A549 (cell line): ENCODE results near the gene ADGRL2. TPM values are rescaled to one million over a fixed set of nuclear protein-coding genes. Genes with fewer than 3 reads are reported as not detected.
A peak's percentile ranks its signal among the peaks of the same experiment; 100 is the strongest.

ENCODE experiments used
- ATAC-seq, 2 experiments: fragments of 200-7000 bp in 1 of 2; fragments of >200 bp in 1 of 2; cut with Nextera tagmentation in 1 of 2; cut with Tn5 transposase in 1 of 2; 3 replicates each; pipeline versions ENCODE4 v1.8.0 to v1.9.1; 2018 to 2020; ENCODE audit warnings: mild to moderate bottlenecking in 1 of 2, moderate library complexity in 1 of 2
- CTCF ChIA-PET: fragments of 300-600 bp; sonication (Branson Sonifier 250); formaldehyde crosslinking; extraction: SDS; loops from one replicate; lab custom pipeline; 2021; ENCODE audit warnings: antibody characterized with exemption, inconsistent platforms; lab: Yijun Ruan, JAX
- POLR2A ChIA-PET: fragments of 350-600 bp; formaldehyde crosslinking; extraction: SDS; loops from one replicate; lab custom pipeline; 2021; ENCODE audit warnings: antibody characterized with exemption, inconsistent platforms; lab: Yijun Ruan, JAX
- DNase-seq, 2 experiments: peaks; one replicate each; pipeline versions ENCODE4 v3.0.0 to v3.0.0-alpha.2; 2011 to 2016; ENCODE audit warnings: low read depth in 1 of 2, low spot score in 1 of 2
- FAIRE-seq: peaks from 2 replicates; lab custom pipeline; 2011; peaks lifted over from hg19 to GRCh38; lab: Jason Lieb, UNC
- H3K27ac ChIP-seq, 2 experiments: fragments of >200 bp; sonication (Bioruptor Twin); formaldehyde crosslinking; 3 replicates each; pipeline ENCODE4 v1.5.1; 2016 to 2017
- H3K4me1 ChIP-seq: fragments of >200 bp; sonication (Bioruptor Twin); formaldehyde crosslinking; 3 replicates; pipeline ENCODE4 v1.6.1; 2016
- H3K4me2 ChIP-seq: fragments of >200 bp; sonication (Bioruptor Twin); formaldehyde crosslinking; 3 replicates; pipeline ENCODE4 v1.6.1; 2016
- H3K4me3 ChIP-seq: fragments of >200 bp; sonication (Bioruptor Twin); formaldehyde crosslinking; 3 replicates; pipeline ENCODE4 v1.5.1; 2016
- H3K9me3 ChIP-seq: fragments of >200 bp; sonication (Bioruptor Twin); formaldehyde crosslinking; 3 replicates; pipeline ENCODE4 v1.6.1; 2016
- BHLHE40 ChIP-seq: IDR thresholded peaks from 2 replicates; pipeline ENCODE4 v1.6.1; 2012; ENCODE audit warnings: low read depth, low read length, inconsistent platforms
- CBX8 ChIP-seq: fragments of 200-600 bp; sonication (generic); IDR thresholded peaks from 2 replicates; pipeline ENCODE4 v1.6.1; 2016
- CEBPB ChIP-seq, 2 experiments: fragments of >200 bp in 1 of 2; sonication (Bioruptor Twin) in 1 of 2; formaldehyde crosslinking in 1 of 2; IDR thresholded peaks; 2 replicates each; pipeline ENCODE4 v1.6.1; 2012 to 2016
- CHD4 ChIP-seq: fragments of 200-600 bp; sonication (generic); IDR thresholded peaks from 2 replicates; pipeline ENCODE4 v1.6.1; 2016; ENCODE audit warnings: antibody characterized with exemption, mild to moderate bottlenecking, borderline replicate concordance
- EHMT2 ChIP-seq: fragments of 200-600 bp; sonication (generic); IDR thresholded peaks from 2 replicates; pipeline ENCODE4 v1.6.1; 2016; ENCODE audit warnings: antibody characterized with exemption, low read depth, mild to moderate bottlenecking, moderate library complexity
- ELK1 ChIP-seq: fragments of 150-350 bp; IDR thresholded peaks from 2 replicates; pipeline ENCODE4 v1.6.1; 2014; ENCODE audit warnings: low read depth, mild to moderate bottlenecking, low read length
- EP300 ChIP-seq, 2 experiments: fragments of >200 bp; sonication (Bioruptor Twin); formaldehyde crosslinking; IDR thresholded peaks; 2 replicates in 1 of 2; 3 replicates in 1 of 2; pipeline ENCODE4 v1.6.1; 2016 to 2017
- ESRRA ChIP-seq: fragments of 150-350 bp; IDR thresholded peaks from 2 replicates; pipeline ENCODE4 v1.6.1; 2014; ENCODE audit warnings: mild to moderate bottlenecking, low read length, borderline replicate concordance
- FOSB ChIP-seq: fragments of 250-450 bp; sonication (Bioruptor Pico); IDR thresholded peaks from 2 replicates; pipeline ENCODE4 v1.5.0; 2020; ENCODE audit warnings: mild to moderate bottlenecking, moderate library complexity
- HES2 ChIP-seq: fragments of >200 bp; sonication (Bioruptor Twin); formaldehyde crosslinking; IDR thresholded peaks from 2 replicates; pipeline ENCODE4 v1.6.1; 2016
- HOXA7 ChIP-seq: fragments of 250-450 bp; sonication (Bioruptor Pico); IDR thresholded peaks from 2 replicates; pipeline ENCODE4 v1.5.0; 2020; ENCODE audit warnings: mild to moderate bottlenecking, moderate library complexity
- HOXB5 ChIP-seq: fragments of 250-450 bp; sonication (Bioruptor Pico); IDR thresholded peaks from 2 replicates; pipeline ENCODE4 v1.5.0; 2020; ENCODE audit warnings: mild to moderate bottlenecking, moderate library complexity
- JUN ChIP-seq, 2 experiments: fragments of >200 bp; sonication (Bioruptor Twin); formaldehyde crosslinking; IDR thresholded peaks; 2 replicates in 1 of 2; 3 replicates in 1 of 2; pipeline ENCODE4 v1.6.1; 2016 to 2017
- KDM1A ChIP-seq: fragments of 200-600 bp; sonication (generic); IDR thresholded peaks from 2 replicates; pipeline ENCODE4 v1.6.1; 2016; ENCODE audit warnings: low read depth, mild to moderate bottlenecking
- MAFK ChIP-seq: fragments of 450-650 bp; IDR thresholded peaks from 2 replicates; pipeline ENCODE4 v1.6.1; 2014; ENCODE audit not compliant: partially characterized antibody
- NFE2L2 ChIP-seq: fragments of 150-350 bp; conservative IDR thresholded peaks from 2 replicates; pipeline ENCODE4 v1.6.1; 2014; ENCODE audit warnings: low read length
- NPAS2 ChIP-seq: fragments of 250-450 bp; sonication (Bioruptor Pico); IDR thresholded peaks from 2 replicates; pipeline ENCODE4 v1.8.0; 2022; ENCODE audit warnings: mild to moderate bottlenecking, moderate library complexity, borderline replicate concordance
- RAD21 ChIP-seq, 2 experiments: fragments of >200 bp in 1 of 2; sonication (Bioruptor Twin) in 1 of 2; formaldehyde crosslinking in 1 of 2; IDR thresholded peaks in 1 of 2; conservative IDR thresholded peaks in 1 of 2; 2 replicates in 1 of 2; 3 replicates in 1 of 2; pipeline ENCODE4 v1.6.1; 2012 to 2018; ENCODE audit warnings: inconsistent platforms in 1 of 2
- RARB ChIP-seq: fragments of 250-450 bp; sonication (Bioruptor Pico); IDR thresholded peaks from 2 replicates; pipeline ENCODE4 v1.8.0; 2021; ENCODE audit warnings: mild to moderate bottlenecking, moderate library complexity
- SMC3 ChIP-seq: fragments of >200 bp; sonication (Bioruptor Twin); formaldehyde crosslinking; IDR thresholded peaks from 3 replicates; pipeline ENCODE4 v1.6.1; 2018; ENCODE audit warnings: inconsistent platforms
- ZFP36 ChIP-seq: fragments of 450-650 bp; IDR thresholded peaks from 2 replicates; pipeline ENCODE4 v1.6.1; 2014; ENCODE audit warnings: borderline replicate concordance; ENCODE audit not compliant: partially characterized antibody
- ZSCAN20 ChIP-seq: fragments of 250-450 bp; sonication (Bioruptor Pico); IDR thresholded peaks from 2 replicates; pipeline ENCODE4 v1.8.0; 2022; ENCODE audit warnings: mild to moderate bottlenecking, moderate library complexity
- WGBS: methylation state at CpG from one replicate; pipeline ENCODE4 v1.1.6; 2017; ENCODE audit errors: missing lambda C conversion rate; 5-methylcytosine and 5-hydroxymethylcytosine counted together
- polyA plus RNA-seq, 4 experiments: library from polyadenylated mRNA; depleted of rRNA in 3 of 4; stranded (reverse); fragments of >200 nt; fragmentation: RNase III in 1 of 4; extraction: RNeasy Plus Mini Kit Qiagen cat#74134 plus additional on column Dnase treatment in 1 of 4; gene quantifications; 2 replicates in 3 of 4; 3 replicates in 1 of 4; pipeline ENCODE4 v1.2.3, GENCODE V29; 2011 to 2017
- TF ChIP-seq, protein P1 (sequence below): IDR thresholded peaks from 2 replicates; pipeline ENCODE4 v1.6.1; 2012
- TF ChIP-seq, protein P2 (sequence below): fragments of >200 bp; sonication (Bioruptor Twin); formaldehyde crosslinking; IDR thresholded peaks from 3 replicates; pipeline ENCODE4 v1.6.1; 2016

The ADGRL2 gene
- polyA plus RNA-seq, 2 of the 4 experiments (the other 2 are of a cell fraction) = 12.8 to 24.1 TPM

DNA sequence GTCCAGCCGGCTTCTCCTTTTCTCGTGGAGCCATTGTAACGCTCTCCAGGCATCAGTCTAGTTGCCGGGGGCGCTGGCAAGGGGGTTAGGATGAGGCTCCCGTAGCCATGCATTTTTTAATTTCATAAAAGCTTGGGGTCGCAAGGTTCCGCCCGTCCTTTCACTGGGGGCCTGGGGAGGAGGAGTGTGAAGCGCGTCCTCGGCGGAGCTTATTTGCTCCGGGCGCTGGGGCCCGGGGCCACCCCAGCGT lies 1.6 kb downstream of the ADGRL2 start (continued):
- TF ChIP-seq EHMT2 = no peak
- TF ChIP-seq, protein P1, sequence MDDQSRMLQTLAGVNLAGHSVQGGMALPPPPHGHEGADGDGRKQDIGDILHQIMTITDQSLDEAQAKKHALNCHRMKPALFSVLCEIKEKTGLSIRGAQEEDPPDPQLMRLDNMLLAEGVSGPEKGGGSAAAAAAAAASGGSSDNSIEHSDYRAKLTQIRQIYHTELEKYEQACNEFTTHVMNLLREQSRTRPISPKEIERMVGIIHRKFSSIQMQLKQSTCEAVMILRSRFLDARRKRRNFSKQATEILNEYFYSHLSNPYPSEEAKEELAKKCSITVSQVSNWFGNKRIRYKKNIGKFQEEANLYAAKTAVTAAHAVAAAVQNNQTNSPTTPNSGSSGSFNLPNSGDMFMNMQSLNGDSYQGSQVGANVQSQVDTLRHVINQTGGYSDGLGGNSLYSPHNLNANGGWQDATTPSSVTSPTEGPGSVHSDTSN = no peak
- no peak for TF ChIP-seq ELK1

DNA sequence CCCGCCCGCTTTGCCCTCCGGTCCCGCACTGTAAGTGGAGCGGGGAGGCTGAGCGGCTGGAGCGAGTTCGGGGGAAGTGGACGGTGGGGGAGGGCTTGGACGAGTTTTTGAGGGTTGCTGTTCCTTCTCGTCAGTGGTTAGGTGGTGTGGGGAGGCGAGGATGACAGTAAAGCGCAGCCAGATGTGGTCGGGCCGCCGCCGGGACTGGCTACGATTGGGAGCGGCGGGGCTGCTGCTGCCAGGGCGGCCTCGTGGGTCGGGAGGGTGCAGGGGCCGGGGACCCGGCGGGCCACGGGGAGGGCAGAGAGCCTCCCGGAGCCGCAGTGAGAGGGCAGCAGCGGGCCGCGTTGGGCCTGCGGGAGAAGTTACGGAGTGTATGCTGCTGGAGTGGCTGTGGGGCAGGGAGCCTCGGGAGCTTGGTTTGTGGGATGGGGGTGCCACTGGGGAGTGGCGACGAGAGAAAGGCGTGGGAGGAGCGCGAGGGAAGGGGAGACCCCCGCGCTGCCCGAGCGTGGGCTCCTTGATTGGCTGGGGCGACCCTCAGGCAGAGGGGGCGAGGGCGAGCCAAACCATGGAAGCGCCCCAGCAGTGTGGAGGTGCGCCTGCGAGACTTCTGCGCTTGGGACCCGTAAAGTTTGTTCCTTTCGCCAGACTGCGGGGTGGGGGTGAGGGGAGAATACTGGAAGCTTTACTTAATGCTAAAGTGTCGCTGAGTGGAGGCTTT lies 2.1 kb downstream of the ADGRL2 start:
- ChIA-PET CTCF (interaction anchor here (1.3 kb wide), 1 partner anchor 252 kb away, joined by 4 read pairs; no protein-coding TSS in a partner anchor), POLR2A (no interaction called here)
- DNase-seq = peak in 1 of 2 experiments; percentile 45
- 2% methylated on average over 14 of the region's 55 CpGs for WGBS
- Histone ChIP-seq H3K4me1 (peaks cover 24% of the 10 kb centered on the region; the same call in 2 of the 3 replicates), H3K9me3 (no peaks in the 10 kb centered on the region), H3K27ac (peak overlapping the region; percentile 83 to 91), H3K4me3 (peak overlapping the region; percentile 73), H3K4me2 (peak overlapping the region; percentile 85)
- TF ChIP-seq, protein P2, sequence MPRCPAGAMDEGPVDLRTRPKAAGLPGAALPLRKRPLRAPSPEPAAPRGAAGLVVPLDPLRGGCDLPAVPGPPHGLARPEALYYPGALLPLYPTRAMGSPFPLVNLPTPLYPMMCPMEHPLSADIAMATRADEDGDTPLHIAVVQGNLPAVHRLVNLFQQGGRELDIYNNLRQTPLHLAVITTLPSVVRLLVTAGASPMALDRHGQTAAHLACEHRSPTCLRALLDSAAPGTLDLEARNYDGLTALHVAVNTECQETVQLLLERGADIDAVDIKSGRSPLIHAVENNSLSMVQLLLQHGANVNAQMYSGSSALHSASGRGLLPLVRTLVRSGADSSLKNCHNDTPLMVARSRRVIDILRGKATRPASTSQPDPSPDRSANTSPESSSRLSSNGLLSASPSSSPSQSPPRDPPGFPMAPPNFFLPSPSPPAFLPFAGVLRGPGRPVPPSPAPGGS = no peak
- TF ChIP-seq RAD21 (conservative IDR thresholded peaks at IDR 0.05 in 1 of 2, IDR thresholded peaks at IDR 0.05 in 1 of 2) = peak; percentile 31 to 41; a peak in 2 of 5 replicates
- no peak for FAIRE-seq
- ATAC-seq = peak; percentile 67 to 81

GRCh38 chr1:81803431-81804110 lies 2.8 kb downstream of the ADGRL2 start:
- no peaks in the 10 kb centered on the region for H3K9me3 ChIP-seq
- WGBS = 1% methylated on average over 15 of the region's 15 CpGs
- DNase-seq (peak in 1 of 2 experiments; percentile 29), FAIRE-seq (no peak), ATAC-seq (peak; percentile 1 to 28; a peak in 4 of 6 replicates)
- CTCF ChIA-PET = interaction anchor here (1.3 kb wide), 1 partner anchor 253 kb away, joined by 4 read pairs; no protein-coding TSS in a partner anchor
- peak overlapping the region; percentile 73 for H3K4me3 ChIP-seq
- H3K4me1 ChIP-seq = peaks cover 27% of the 10 kb centered on the region; the same call in 2 of the 3 replicates
- H3K4me2 ChIP-seq = peak overlapping the region; percentile 85
- H3K27ac ChIP-seq = peak overlapping the region; percentile 83 to 91
- POLR2A ChIA-PET = no interaction called here
- TF ChIP-seq HOXA7 (no peak), KDM1A (no peak), HES2 (no peak), CEBPB (IDR thresholded peaks at IDR 0.05) (peak in 1 of 2 experiments; percentile 36; a peak in 2 of 4 replicates), JUN (IDR thresholded peaks at IDR 0.05) (no peak), ESRRA (no peak), RAD21 (conservative IDR thresholded peaks at IDR 0.05 in 1 of 2, IDR thresholded peaks at IDR 0.05 in 1 of 2) (no peak), EHMT2 (no peak)
- TF ChIP-seq, protein P2 = no peak

DNA sequence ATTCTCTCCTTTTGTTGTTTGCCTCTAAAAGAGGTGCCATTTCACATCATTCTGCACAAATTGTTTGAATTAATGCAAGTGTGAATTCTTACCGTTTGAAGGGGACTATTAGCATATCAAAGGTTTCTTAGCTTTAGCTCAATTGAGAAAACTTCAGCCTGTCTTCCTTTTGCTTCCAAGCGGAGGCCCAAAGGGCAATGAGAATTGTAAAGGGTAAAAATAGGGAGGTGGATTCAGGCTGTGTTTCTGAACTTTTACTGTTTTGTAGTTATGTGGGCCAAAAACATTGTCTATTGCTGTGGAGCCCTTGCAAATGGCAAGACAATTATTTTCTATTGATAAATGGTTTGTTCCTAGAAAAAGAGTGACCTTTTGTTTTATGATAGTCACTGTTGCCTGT lies 3.6 kb downstream of the ADGRL2 start:
- no peak for FAIRE-seq
- peaks cover 26% of the 10 kb centered on the region; the same call in 2 of the 3 replicates for H3K4me1 ChIP-seq
- H3K9me3 ChIP-seq = no peaks in the 10 kb centered on the region
- ChIA-PET POLR2A (no interaction called here), CTCF (no interaction called here)
- H3K4me3 ChIP-seq = peak overlapping the region; percentile 73
- peak overlapping the region; percentile 61 to 83 for H3K27ac ChIP-seq
- no peak for ATAC-seq
- DNase-seq = no peak
- WGBS = 22% methylated on average over 2 of the region's 2 CpGs
- peak overlapping the region; percentile 85 for H3K4me2 ChIP-seq
- TF ChIP-seq RAD21 (conservative IDR thresholded peaks at IDR 0.05 in 1 of 2, IDR thresholded peaks at IDR 0.05 in 1 of 2) = no peak
- TF ChIP-seq RARB (CRISPR knock-in tag) = no peak
- no peak for TF ChIP-seq FOSB
- no peak for TF ChIP-seq HOXB5 (CRISPR knock-in tag)
- TF ChIP-seq EP300 (IDR thresholded peaks at IDR 0.05) = no peak
- no peak for TF ChIP-seq CHD4
- no peak for TF ChIP-seq BHLHE40
- TF ChIP-seq NPAS2 = no peak
- no peak for TF ChIP-seq NFE2L2
- no peak for TF ChIP-seq SMC3
- no peak for TF ChIP-seq CBX8
- TF ChIP-seq MAFK = no peak
- no peak for TF ChIP-seq ZFP36
- TF ChIP-seq, protein P1 = no peak
- TF ChIP-seq KDM1A = no peak
- no peak for TF ChIP-seq ZSCAN20 (CRISPR knock-in tag)
